Measurements from ENCODE around the gene CD86.

CD86 gene

DNA sequence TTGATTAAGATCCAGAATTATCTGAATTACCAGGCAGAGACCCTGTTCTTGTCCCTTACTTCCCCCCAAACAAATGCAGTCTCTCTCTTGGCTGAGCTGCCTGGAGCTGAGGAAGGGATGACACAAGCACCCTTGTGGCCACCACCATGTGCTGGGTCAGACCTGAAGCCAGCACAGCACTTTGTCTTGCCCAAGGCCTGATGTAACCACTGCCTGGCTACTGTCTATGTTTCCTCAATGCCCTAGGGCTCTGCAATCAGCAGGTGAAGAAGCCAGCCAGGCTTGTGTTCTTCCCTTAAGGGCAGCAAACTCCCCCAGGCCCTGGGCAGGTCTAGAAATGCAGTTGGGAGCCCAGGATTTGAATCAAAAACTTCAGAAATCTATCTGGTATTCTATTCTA lies 112.5 kb downstream of the CD86 start:
- DNase-seq = no peak

DNA sequence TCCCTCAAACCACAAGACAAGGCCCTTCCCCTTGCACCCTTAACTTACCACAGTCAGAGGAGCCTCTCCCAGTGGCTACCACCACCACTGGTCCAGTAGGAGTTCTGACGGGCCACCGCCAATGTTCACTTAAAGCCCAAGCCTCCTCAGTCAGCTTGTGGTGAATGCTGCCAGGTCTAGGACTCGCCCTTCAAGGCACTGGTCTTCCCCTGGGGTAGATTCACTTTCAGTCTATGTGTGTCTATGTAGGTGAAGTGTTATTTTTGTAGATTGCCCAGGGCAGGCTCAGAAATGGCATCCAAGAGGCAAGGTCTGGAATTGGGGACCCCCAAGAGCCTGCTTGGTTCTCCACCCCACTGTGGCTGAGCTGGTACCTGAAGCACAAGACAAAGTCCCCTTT lies 112.9 kb downstream of the CD86 start:
- DNase-seq = no peak

DNA sequence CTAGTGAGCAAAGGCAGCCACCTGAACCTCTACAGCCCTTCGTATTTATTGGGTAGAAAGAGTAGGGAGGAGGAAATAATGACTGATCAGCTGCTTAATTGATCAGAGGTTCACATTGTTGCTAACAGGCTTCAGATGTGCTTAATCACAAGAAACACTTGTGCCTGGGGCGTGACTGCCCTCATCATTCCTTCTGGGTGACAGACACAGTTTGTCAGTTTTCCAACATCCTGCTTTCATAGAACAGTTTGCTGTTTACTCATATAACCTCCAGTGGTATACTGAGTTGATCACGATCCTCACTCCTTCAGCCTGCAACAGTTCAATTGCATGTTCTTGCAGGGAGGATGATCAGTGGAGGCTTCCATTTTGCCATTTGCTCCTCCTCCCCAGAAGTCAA lies 114.7 kb downstream of the CD86 start:
- DNase-seq = no peak
